ENCODE results near the gene ADORA1.

ADORA1 gene

DNA sequence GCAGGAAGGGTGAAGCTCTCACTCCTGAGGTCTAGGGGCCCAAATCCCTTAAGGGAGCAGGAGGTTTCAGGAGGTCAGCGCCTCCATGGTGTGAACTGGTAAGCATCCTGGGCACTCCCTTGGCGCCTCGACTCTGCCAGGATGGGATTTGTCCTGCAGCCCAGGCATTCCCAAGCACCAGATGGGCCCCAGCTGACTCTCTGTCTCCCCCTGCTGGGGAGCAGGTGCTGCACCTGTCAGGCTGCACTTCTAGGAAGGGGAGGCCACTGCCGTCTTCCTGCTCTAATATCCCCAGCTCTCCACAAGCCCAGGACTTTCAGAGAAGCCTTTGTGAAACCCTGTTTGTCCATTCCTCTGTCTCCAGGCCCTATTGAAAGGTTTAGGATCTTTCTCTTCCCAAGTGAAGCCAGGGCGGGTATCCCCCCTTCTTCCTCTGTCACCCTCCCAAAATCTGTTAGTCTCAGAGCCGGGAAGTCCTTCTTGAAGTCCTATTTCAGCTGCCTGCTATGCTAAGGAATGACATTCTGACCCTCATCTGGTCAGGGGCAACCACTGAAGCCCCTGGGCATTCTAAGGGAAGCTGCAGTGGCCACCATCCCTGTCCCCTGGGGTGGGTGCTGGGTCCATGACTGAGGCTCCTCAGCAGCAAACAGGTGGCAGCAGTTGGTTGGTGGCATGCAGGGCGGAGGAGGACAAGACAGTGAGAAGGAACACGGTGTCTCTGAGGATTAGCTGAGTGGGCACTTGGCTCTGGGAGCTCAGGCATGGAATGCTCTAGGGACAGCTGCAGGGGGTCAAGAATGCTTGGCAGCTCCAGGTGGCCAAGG lies 44.9 kb downstream of the ADORA1 start:
- peak; percentile 14 to 46 for DNase-seq (ENCODE audit: low read depth in 2 of 2)

DNA sequence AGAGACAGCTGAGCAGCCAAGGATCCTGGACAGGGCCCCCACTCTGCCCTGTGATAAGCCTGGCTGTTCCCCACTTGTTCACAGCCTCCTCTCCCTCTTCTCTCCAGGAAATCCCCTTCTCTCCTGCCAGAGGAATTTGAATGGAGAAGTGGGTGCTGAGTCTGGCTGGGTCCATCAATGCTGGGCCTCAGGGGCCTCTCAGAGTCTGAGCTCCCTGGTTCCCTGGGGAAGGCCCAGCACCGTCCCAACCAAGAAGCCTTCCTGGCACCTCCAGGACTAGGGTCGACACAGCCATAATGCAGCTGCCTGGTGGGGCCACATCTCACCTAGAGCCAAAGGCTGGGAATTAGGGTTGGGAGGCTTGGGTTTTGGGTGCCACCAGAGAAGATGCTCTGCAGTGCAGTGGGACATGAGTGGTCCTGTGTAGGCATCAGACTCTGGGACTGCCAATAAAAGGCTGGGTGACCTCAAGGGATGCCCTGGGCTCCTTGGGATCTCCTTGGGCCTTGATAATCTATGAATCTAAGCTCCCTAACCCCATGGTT lies 45.6 kb downstream of the ADORA1 start:
- no peak for DNase-seq (ENCODE audit: low read depth in 2 of 2)

DNA sequence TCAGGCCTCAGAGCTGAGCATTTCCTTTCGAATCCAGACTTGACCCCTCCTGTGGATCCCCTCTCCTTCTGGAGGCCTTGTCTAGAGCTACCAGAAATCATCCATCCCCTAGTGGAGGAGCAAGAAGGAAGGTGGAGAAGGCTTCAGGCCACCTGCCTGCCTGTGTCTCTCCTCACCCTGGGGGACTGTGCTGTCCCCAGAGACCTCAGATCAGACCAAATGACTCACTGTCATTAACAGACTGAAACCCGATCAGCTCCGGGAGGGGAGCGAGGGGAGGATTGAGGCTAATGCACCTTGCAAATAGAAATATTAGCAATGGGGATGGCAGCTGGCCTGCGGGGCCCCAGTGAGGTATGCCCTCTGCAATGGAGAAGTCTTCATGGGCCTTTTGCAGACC lies 46.0 kb downstream of the ADORA1 start:
- no peak for DNase-seq (ENCODE audit: low read depth in 2 of 2)

DNA sequence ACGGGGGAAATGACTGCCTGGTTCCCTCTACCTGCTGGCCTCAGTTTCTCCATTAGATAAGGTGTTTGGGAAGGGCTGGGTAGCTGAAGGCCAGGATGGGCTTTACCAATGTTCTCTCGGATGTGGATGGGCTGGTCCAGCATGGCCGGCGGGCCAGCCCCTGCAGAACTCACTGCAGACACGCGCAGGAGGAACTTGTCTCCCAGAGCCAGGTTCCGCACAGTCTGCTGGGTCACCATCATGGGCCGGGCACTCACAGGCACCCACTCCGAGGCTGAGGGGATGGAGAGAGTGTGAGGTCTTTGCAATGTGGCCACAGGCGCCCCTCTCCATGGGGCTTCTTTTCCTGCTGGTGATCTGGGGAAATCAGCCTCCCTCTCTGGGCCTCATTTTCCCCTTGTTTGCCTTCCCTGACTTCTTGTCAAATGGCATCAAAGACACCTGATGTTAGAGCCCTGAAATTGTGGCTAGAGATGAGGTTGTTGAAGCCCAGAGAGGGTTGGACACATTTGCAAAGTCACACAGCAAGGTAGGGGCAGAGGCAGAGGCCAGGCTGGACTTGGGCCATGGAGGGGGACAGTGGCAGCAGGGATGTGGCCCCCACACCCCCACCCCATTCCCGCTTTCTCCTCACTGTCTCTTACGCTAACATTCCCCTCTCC lies 46.9 kb downstream of the ADORA1 start:
- no peak for DNase-seq (ENCODE audit: low read depth in 2 of 2)

DNA sequence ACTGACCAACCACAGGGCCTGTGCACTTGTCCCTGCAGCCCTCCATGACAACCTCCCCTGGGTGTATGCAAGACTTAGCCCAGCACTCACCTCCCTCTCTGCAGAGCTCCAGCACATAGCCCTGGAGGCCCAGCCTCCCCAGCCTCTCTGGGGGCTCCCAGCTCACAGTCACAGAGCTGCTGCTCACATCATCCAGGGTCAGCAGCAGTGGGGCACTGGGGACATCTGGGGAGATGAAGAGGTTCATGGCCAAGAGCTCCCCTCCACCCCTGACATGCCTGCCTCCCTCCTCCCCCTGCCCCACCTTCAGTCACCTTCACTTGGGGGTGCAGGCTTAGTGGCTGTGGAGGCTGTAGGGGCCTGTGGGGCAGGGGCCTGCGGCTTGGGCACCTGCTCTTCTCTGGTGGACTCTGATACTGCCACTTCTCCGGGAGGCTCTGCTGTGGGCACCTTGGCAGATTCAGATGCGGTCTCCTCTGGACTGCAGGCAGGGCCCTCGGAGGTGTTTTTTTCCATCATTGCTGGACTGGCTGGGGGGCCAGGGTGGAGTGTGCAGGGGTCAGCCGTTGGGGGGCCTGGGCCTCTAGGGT lies 47.8 kb downstream of the ADORA1 start, which contains the start of gene MYBPH:
TSS of gene MYBPH (minus strand) at position 590 of the 590 bp plus-strand sequence. CDS start at position 519, 71 bp downstream.
- no peak for DNase-seq (ENCODE audit: low read depth in 2 of 2)

DNA sequence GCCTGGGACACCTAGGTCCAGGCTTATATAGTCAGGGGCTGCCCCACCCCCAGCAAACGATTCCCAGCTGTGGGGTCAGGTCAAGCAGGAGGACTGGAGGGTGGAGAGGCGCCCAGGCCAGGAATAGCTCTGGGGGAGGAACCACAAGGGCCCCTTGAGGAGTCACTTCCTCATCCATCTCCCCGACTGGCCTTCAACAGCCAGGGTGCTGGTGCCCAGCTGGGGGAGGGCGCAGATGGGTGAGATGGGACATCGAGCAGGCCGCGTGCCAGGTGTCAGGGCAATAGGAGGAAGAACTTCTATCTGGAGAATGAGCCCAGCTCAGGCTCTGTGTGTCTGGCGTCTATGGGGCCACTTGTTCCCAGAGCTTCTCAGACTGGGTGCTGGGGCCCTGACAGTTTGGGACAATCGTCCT lies 48.3 kb downstream of the ADORA1 start:
- no peak for DNase-seq (ENCODE audit: low read depth in 2 of 2)

- DNase-seq (ENCODE audit: low read depth in 2 of 2): no peak
Measured at GRCh38 chr1:203176273-203177035, 48.9 kb downstream of the ADORA1 start.

DNA sequence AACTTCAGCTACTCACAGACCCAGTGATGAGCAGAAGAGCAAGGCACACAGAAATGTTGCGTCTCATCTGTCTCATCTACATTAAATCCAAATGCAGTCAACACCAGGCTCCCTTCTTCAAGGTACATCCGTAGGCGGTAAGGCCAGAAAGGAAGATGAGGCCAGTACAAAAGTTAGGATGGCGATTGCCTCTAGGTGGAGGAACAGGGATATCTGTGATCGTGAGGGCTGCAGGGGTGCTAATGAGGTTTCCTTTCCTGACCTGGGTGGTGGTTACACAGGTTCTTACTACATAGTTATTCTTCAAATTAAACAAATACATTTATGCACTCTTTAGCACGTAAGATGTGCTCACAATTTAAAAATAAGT lies 49.5 kb downstream of the ADORA1 start:
- no peak for DNase-seq (ENCODE audit: low read depth in 2 of 2)

DNA sequence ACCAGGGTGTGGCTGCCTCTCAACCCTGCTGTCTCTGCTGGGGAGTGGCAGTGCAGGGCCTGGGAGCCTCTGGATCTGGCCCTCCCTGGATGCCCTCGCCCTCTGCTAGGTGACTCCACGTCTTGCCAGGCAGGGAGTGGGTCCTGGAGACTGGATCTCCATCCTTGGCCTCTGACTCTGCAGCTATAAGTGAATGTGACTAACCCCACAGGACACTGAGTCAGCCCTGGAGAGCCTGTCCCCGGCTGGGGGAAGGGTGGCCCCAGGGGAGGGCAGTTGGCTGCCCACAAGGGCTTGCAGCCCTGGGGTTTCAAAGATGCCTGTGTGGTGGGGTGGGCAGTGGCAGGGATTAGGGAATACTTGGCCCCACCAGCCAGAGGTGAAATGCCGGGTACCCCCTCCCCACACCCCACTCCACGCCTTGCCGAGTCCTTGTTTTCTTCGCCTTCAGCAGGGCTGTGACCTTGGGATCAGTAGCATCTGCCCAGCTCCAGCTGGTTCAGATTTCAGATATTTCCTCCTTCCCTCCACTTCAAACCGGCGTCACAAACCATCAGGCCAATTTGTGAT lies 50.0 kb downstream of the ADORA1 start:
- DNase-seq (ENCODE audit: low read depth in 2 of 2): no peak

- no peak for DNase-seq (ENCODE audit: low read depth in 2 of 2)
Measured at GRCh38 chr1:203178083-203178482, 50.6 kb downstream of the ADORA1 start.

- DNase-seq (ENCODE audit: low read depth in 2 of 2): no peak
Measured at GRCh38 chr1:203178821-203179666, 51.5 kb downstream of the ADORA1 start.

DNA sequence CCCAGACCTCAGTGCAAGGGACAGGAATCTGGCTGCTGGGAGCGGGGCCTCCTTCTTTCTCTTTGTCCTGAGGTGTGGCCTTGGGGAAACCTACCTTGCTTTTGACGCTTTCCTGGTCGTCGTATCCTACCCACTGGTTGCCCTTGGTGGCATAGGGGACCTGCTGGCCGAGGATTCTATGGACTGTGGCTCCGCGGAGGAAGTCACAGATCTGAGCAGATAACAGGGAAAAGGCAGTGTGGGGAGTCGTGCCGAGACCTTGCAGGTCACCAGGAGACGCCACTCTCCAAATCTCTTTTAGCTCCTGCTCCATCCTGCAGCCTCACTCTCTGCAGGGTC lies 52.1 kb downstream of the ADORA1 start:
- no peak for DNase-seq (ENCODE audit: low read depth in 2 of 2)

DNA sequence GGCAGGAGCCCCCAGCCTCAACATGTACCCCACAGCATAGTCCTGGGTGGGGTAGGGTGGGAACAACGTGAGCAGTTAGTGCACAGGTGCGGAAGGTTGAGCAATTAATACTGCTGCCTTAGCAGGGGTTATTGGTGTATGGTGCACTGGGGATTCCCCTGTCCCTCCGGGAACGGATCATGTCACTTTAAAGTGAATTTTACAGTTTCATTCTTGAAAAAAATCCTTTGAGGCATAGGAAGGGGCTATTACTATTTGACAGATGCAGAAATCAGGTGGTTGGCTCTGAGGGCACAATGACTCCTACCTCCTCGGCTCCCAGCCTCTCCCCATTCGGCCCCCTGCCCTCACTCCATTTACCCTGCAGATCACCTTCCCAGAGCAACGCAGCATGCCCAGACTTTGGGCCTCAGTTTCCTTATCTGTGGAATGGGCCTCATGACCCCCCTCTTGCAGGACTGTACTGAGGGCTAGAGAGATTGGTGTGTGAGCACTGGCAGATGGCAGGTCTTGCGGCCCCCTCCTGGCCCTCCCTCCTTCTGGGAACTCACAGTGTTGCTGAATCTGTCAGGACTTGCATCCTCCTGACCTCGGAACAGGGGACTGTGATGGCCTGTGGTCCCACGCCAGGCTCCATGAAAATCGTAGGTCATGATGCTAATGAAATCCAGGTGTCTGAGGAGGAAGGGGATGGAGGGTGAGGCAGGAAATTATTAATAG lies 53.2 kb downstream of the ADORA1 start:
- DNase-seq (ENCODE audit: low read depth in 2 of 2): no peak

DNA sequence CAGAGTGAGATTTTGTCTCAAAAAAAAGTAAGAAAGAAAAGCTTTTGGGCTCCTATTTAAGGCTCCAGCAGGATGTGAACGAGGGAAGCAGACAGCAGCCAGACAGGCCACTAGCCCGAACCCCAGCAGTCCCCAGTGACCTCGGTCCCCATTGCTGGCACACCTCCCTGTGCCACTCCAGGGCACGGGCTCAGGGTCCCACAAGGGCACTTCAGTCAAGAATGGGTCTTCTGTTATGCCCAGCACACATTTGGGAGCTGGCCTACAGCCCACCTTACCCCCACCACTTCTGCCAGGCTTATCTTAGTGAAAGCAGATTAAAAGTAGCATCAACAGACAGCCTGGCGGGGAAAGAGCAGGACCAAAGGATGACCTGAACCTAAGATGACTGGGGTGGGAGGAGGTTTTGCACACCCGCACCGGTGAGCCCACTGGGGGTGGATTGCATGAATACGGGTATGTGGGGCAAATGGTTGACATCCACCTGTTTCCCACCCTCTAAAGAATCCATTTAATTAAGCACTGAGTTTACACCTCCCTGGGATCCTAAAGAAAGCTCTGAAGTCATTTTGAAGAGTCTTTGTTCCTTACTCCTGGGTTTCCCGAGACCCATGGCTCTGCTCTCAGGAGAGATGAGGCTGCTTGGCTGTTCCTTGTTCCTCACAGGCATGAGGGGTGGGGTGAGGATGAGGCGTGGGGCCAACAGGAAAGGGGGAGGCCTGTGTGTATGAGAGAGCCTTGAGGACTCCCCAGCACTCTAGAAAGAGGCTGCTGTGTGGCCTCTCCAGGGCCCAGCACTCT lies 54.3 kb downstream of the ADORA1 start:
- no peak for DNase-seq (ENCODE audit: low read depth in 2 of 2)

GRCh38 chr1:203182387-203182953 lies 54.9 kb downstream of the ADORA1 start:
- DNase-seq (ENCODE audit: low read depth in 2 of 2): no peak

DNA sequence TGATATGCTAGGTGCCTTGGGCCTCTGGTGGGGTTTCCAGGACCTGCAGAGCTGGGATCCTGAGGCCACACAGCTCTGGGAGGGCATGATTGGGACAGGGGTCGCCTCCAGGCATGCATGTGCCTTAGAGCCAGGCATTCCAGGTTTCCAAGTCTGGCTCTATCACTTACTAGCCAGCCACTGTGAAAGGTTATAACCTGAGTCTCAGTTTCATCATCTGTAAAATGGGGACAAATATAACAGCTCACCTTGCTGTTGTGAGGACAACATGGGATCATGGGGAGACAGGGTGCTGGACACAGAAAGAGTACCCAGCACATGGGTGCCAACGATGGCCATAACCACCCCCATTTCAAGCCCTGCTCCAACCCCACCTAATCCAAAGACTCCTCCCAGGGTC lies 56.3 kb downstream of the ADORA1 start:
- DNase-seq (ENCODE audit: low read depth in 2 of 2): no peak

GRCh38 chr1:203184467-203184866 lies 56.9 kb downstream of the ADORA1 start:
- DNase-seq (ENCODE audit: low read depth in 2 of 2): no peak

GRCh38 chr1:203185061-203185461 lies 57.5 kb downstream of the ADORA1 start:
- DNase-seq (ENCODE audit: low read depth in 2 of 2): no peak

GRCh38 chr1:203185585-203185984 lies 58.1 kb downstream of the ADORA1 start:
- no peak for DNase-seq (ENCODE audit: low read depth in 2 of 2)

All from stimulated activated CD4-positive, alpha-beta T cell treated with anti-CD3 and anti-CD28 coated beads, Interleukin-15, amount 100 ng/mL, for 48 hours (primary cell).